ENCODE data around the gene TPRN. TPM values are rescaled to one million over a fixed set of nuclear protein-coding genes. Genes with fewer than 3 reads are reported as not detected.

TPRN gene
- total and polyA plus RNA-seq, 9 of the 15 experiments (the other 6 are each of a cell fraction or from before 2014, with no cell fraction given) = 0.31 to 31.9 (median 4.4) TPM

GRCh38 chr9:137243626-137244485, 43.3 kb upstream of the TPRN start (continued):
- TF ChIP-seq IRF1 (CRISPR knock-in tag; IDR thresholded peaks at IDR 0.05; ENCODE audit: borderline replicate concordance) (no peak), CBX2 (IDR thresholded peaks at IDR 0.05; ENCODE audit: insufficient read depth, low read length, poor library complexity, severe bottlenecking) (no peak), SMAD3 (CRISPR knock-in tag; conservative IDR thresholded peaks at IDR 0.05) (0 out of 2 replicates have a peak, but pooled peaks have one; percentile 62), YY1 (IDR thresholded peaks at IDR 0.05; ENCODE audit: borderline replicate concordance in 1 of 3, control insufficient read depth in 1 of 3, extremely low read depth in 1 of 3, insufficient read depth in 3 of 3, insufficient read length in 1 of 3, insufficient replicate concordance in 2 of 3, low read depth in 1 of 3, low read length in 2 of 3) (no peak), HIVEP1 (CRISPR knock-in tag; IDR thresholded peaks at IDR 0.05) (no peak), ZC3H8 (IDR thresholded peaks at IDR 0.05) (no peak), PBX2 (CRISPR knock-in tag; IDR thresholded peaks at IDR 0.05; ENCODE audit: low read depth) (no peak), PBX2 (tag; conservative IDR thresholded peaks at IDR 0.05; ENCODE audit: low read depth) (no peak), ZNF668 (CRISPR knock-in tag; IDR thresholded peaks at IDR 0.05) (no peak), OTX1 (CRISPR knock-in tag; IDR thresholded peaks at IDR 0.05) (peak; percentile 74), TEAD1 (CRISPR knock-in tag; IDR thresholded peaks at IDR 0.05) (peak; percentile 66 to 80; a peak in 2 of 4 replicates), HNRNPL (IDR thresholded peaks at IDR 0.05; ENCODE audit: low read depth, low read length) (no peak), PTBP1 (IDR thresholded peaks at IDR 0.05; ENCODE audit: low read depth, low read length) (no peak), ZFX (CRISPR knock-in tag; IDR thresholded peaks at IDR 0.05) (no peak; the same call in none of the 2 replicates), BMI1 (IDR thresholded peaks at IDR 0.05; ENCODE audit: low read length) (no peak), CHD2 (IDR thresholded peaks at IDR 0.05; ENCODE audit: low read depth, low read length) (no peak), RERE (CRISPR knock-in tag; IDR thresholded peaks at IDR 0.05; ENCODE audit: borderline replicate concordance) (no peak), ZNF347 (CRISPR knock-in tag; IDR thresholded peaks at IDR 0.05; ENCODE audit: low read depth) (0 out of 2 replicates have a peak, but pooled peaks have one; percentile 47)
